ENCODE results near the gene REPS1.

REPS1 gene

DNA sequence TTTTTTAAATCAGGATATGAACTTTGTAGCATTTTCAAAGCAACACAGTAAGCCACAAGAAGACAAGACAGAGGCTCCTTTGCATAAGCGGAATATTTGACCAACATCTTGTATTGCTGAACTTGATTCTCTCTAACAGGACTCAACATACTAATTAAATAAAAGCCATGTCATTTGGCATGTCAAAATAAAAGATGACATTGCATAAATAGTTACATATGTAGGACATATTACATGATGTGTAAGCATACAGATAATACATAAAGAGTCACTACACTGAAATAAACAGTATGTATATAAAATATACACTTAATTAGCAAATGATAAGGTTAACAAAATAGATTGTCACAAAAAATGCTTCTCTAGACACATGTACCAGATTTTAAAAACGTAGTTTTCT, 62.2 kb downstream of the REPS1 start:
- Histone ChIP-seq H3K4me3 (ENCODE audit: low read depth in 1 of 2, low read length in 1 of 2) (no peak overlapping the region), H3K4me1 (ENCODE audit: control insufficient read depth in 1 of 2, insufficient read depth in 1 of 2, low read depth in 1 of 2, low read length in 1 of 2) (no peaks in the 10 kb centered on the region), H3K27ac (no peak overlapping the region), H3K36me3 (peaks cover 14% of the 10 kb centered on the region), H3K9me3 (no peaks in the 10 kb centered on the region), H3K27me3 (no peaks in the 10 kb centered on the region)
- TF ChIP-seq, protein P1, sequence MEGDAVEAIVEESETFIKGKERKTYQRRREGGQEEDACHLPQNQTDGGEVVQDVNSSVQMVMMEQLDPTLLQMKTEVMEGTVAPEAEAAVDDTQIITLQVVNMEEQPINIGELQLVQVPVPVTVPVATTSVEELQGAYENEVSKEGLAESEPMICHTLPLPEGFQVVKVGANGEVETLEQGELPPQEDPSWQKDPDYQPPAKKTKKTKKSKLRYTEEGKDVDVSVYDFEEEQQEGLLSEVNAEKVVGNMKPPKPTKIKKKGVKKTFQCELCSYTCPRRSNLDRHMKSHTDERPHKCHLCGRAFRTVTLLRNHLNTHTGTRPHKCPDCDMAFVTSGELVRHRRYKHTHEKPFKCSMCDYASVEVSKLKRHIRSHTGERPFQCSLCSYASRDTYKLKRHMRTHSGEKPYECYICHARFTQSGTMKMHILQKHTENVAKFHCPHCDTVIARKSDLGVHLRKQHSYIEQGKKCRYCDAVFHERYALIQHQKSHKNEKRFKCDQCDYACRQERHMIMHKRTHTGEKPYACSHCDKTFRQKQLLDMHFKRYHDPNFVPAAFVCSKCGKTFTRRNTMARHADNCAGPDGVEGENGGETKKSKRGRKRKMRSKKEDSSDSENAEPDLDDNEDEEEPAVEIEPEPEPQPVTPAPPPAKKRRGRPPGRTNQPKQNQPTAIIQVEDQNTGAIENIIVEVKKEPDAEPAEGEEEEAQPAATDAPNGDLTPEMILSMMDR (IDR thresholded peaks at IDR 0.05), result no peak

DNA sequence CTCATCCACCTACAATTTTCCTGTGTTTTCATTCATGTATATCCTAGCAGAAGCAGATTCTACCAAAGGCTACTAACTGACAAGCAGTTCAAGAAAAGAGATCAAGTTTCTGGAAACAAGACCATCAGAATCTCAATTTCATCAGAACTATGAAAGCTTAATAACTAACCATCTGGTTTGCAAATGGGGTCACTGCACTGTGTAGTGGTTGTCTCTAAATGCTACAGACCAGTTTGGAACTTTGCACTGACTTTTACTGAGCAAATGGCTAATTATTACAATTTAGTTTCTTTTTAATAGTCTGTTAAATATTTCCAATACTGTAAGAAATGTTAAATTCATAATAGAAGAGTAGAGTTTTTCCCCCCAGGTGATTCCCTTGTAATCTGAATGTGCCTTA, 64.5 kb downstream of the REPS1 start:
- H3K4me1 ChIP-seq (ENCODE audit: control insufficient read depth in 1 of 2, insufficient read depth in 1 of 2, low read depth in 1 of 2, low read length in 1 of 2), result no peaks in the 10 kb centered on the region
- H3K27ac ChIP-seq, result no peak overlapping the region
- TF ChIP-seq, protein P1 (IDR thresholded peaks at IDR 0.05), result no peak
- no peaks in the 10 kb centered on the region for H3K9me3 ChIP-seq
- peaks cover 21% of the 10 kb centered on the region for H3K36me3 ChIP-seq
- H3K27me3 ChIP-seq, result no peaks in the 10 kb centered on the region
- no peak overlapping the region for H3K4me3 ChIP-seq (ENCODE audit: low read depth in 1 of 2, low read length in 1 of 2)

DNA sequence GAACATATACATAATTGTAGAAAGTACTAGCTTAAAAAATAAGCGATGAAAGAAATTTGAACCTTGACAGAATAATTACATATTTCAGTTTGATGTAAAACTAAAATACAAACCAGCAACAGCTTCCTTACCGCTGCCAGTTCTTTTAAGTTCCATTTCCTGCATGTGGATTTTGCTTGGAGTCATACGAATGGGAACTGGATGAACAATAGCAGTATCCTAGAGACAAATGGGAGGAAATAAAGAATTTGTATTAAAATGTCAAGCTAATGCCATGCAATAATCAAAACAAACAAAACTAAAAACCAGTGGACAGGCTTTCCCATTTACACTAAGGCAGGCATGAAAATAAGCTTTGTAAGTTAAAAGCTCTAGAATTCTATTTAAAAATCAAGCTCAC, 67.1 kb downstream of the REPS1 start:
- no peak overlapping the region for H3K27ac ChIP-seq
- H3K9me3 ChIP-seq, result no peaks in the 10 kb centered on the region
- TF ChIP-seq, protein P1 (IDR thresholded peaks at IDR 0.05), result no peak
- peaks cover 33% of the 10 kb centered on the region for H3K36me3 ChIP-seq
- H3K4me1 ChIP-seq (ENCODE audit: control insufficient read depth in 1 of 2, insufficient read depth in 1 of 2, low read depth in 1 of 2, low read length in 1 of 2), result no peaks in the 10 kb centered on the region
- no peak overlapping the region for H3K4me3 ChIP-seq (ENCODE audit: low read depth in 1 of 2, low read length in 1 of 2)
- H3K27me3 ChIP-seq, result no peaks in the 10 kb centered on the region

DNA sequence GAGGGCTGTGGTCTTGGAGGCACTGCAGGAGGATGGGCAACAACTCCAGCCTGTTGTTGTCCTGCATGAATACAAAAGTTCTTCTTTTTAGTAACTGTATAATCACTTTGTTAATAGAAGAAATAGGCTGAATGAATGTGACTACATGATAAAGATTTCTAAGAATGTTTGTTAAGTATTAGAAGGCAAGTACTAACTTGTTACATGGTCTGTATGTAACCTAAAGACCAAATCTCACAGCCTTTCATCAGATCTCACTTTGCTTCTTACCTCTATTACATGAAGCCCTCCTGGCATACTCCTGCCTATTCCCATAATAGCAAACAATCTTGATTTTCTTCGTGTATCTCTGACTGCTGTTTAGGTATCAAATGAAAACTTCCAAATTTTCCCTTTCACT, 73.4 kb downstream of the REPS1 start:
- H3K27me3 ChIP-seq, result no peaks in the 10 kb centered on the region
- H3K36me3 ChIP-seq, result peaks cover 77% of the 10 kb centered on the region
- no peaks in the 10 kb centered on the region for H3K9me3 ChIP-seq
- H3K4me1 ChIP-seq (ENCODE audit: control insufficient read depth in 1 of 2, insufficient read depth in 1 of 2, low read depth in 1 of 2, low read length in 1 of 2), result no peaks in the 10 kb centered on the region
- TF ChIP-seq, protein P1 (IDR thresholded peaks at IDR 0.05), result no peak
- no peak overlapping the region for H3K27ac ChIP-seq
- no peak overlapping the region for H3K4me3 ChIP-seq (ENCODE audit: low read depth in 1 of 2, low read length in 1 of 2)

DNA sequence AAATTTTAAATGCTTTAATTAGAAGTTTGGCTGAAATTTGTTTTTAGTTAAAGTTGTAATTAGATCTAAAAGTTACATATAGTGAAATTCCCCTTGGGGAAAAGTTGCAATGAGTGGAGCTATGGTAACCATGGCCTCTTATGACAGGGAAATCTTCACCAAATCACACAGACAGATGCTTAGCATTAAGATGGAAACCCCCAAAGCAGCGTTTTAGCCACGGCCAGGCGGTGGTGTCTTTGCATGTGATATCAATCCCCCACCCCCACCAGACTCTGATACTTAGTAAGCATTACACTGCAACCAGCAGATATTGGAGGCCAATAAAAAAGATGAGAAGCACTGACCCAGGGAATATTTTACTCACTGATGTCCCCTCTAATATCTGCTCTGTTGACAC, 75.7 kb downstream of the REPS1 start:
- H3K27ac ChIP-seq, result no peak overlapping the region
- H3K4me1 ChIP-seq (ENCODE audit: control insufficient read depth in 1 of 2, insufficient read depth in 1 of 2, low read depth in 1 of 2, low read length in 1 of 2), result no peaks in the 10 kb centered on the region
- H3K9me3 ChIP-seq, result no peaks in the 10 kb centered on the region
- H3K27me3 ChIP-seq, result no peaks in the 10 kb centered on the region
- peaks cover 76% of the 10 kb centered on the region for H3K36me3 ChIP-seq
- no peak overlapping the region for H3K4me3 ChIP-seq (ENCODE audit: low read depth in 1 of 2, low read length in 1 of 2)
- TF ChIP-seq, protein P1 (IDR thresholded peaks at IDR 0.05), result no peak

DNA sequence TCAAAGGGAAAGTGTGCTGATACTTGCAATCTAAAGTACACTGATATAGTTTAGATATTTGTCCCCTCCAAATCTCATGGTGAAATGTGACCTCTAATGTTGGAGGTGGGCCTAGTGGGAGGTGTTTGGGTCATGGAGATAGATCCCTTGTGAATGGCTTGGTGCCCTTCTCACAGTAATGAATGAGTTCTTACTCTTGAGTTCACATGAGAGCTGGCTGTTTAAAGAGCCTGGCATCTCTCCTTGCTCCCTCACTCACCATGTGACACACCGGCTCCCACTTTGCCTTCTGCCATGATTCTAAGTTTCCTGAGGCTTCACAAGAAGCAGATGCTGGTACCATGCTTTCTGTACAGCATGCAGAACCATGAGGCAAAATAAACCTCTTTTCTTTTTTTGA, 78.1 kb downstream of the REPS1 start:
- Histone ChIP-seq H3K27me3 (no peaks in the 10 kb centered on the region), H3K27ac (no peak overlapping the region), H3K9me3 (no peaks in the 10 kb centered on the region), H3K4me1 (ENCODE audit: control insufficient read depth in 1 of 2, insufficient read depth in 1 of 2, low read depth in 1 of 2, low read length in 1 of 2) (no peaks in the 10 kb centered on the region), H3K4me3 (ENCODE audit: low read depth in 1 of 2, low read length in 1 of 2) (no peak overlapping the region), H3K36me3 (peaks cover 74% of the 10 kb centered on the region)
- TF ChIP-seq, protein P1 (IDR thresholded peaks at IDR 0.05), result no peak
